Tongue (tissue), 2 donors: Measurements from ENCODE around the gene FAM89B. TPM values are rescaled to one million over a fixed set of nuclear protein-coding genes. Genes with fewer than 3 reads are reported as not detected.
"Not testable (repeated sequence)": the region's sequence is repeated elsewhere in the genome, so short reads cannot be mapped to it uniquely, and the experiment has no call there.

Experiments
- DNase-seq: peaks from one replicate; pipeline ENCODE4 v3.0.0-alpha.2; 2015
- total RNA-seq: library from RNA; depleted of rRNA; stranded (reverse); fragments of >200 nt; gene quantifications from one replicate; pipeline ENCODE4 v1.2.3, GENCODE V29; 2014

Gene FAM89B
- total RNA-seq, 1 donor from 2014 or later: 30.4 TPM

DNA sequence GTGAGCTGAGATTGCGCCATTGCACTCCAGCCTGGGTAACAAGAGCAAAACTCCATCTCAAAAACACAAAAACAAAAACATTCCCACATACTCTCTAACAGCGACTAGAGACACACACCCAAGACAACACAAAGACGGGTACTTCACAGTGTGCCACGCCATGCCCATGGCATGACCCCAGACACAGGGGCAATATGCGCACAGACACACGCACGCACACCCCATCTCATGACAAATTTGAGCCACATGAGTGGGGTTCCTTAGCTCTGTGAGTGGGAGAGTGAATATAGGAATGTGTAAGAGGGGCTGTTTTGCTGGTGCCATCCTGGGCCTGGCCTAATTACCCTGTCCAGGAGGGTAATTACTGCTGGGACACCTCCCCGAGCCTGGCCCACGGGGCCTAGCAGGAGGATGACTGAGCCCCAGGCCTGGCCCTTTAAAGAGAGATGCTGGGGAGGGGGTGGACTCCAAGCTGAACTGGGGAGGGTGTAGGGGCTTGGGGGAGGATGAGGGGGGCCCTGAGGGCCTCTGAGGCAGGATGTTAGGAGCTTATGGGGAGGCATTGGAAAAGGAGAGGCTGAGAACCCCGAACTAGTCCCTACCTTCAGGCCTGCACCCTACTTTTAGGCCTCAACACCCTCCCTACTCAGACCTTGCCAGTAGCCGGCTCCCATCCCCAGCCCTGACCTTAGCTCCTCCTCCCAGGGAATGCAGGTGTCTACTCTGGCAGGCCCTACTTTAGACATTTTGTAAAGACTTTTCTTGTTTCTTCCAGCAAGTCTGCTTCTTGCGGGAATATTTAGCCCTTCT, 15.7 kb upstream of the FAM89B start:
- DNase-seq: no peak

DNA sequence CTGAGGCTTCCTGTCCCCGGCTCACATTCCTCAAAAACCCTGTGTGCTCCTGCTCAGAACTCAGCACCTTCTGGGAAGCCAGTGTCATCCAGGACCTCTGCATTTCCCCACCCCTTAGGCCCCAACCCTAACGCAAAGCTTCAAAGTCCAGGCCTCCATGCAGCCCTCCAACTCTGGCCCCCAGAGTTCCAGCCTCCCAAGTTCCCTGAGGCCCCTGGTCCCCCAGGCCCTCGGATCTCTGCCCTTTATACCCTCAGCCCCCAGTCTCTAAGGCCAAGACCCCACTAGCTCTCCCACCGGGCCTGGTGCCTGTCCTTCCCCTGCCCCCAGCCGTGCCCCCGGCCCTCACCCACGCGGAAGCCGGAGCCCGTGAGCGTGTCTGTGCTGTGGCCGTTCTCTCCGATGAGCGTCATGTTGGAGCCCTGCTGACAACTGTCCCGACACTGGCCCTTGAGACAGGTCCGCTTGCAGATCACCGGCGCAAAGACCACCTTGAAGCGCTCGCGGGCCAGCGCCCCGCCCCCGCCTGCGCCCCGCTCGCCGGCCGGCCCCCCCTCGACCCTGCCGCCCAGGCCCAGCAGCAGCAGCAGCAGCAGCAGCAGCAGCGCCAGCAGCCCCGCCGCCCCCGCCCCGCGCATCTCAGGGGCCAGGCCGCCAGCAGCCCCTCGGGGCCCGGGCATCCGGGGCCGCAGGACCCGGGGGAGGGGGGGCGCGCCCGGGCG, 14.9 kb upstream of the FAM89B start:
- no peak for DNase-seq

DNA sequence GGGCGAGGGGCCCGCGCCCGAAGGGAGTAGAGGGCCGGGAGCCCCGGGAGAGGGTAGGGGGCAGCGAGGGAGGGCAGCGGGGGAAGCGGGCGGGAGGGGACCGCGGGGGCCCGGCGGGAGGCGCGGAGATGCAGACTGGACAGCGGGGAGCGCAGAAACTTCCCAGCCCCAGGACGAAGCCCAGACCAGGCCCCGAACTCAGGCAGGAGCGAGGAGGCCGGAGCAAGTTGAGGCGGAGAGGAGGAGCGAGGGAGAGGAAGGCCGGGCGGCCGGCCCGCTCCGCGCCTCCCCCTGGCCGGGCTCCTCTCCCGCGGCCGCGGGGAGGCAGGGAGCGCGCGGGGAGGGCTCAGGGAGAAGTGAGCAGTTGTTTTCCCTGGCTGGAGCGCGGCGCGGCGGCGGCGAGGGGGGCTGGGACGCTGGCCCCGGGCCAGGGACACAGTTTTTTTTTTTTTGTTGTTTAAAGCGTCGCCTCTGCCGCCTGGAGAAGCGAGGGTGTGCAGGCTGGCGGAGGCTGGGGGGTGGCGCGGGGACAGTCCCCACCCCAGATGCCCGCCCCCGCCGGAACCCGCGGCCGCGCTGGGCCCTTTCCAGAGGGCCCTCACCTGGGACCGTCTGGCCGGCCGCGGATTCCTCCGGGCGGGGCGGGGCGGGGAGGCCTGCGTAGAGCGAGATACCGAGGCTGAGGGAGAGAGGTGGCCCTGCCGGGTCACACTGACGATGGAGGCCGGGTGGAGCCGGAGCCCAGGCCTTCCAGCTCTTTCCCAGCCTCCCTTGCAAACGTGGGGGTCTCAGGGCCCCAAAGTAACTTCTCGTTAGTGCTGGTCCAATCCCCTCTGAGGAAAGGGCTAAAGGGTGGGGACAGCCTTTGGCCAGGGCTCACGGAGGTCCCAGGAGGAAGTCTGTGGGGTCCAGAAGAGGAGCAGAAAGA, 14.1 kb upstream of the FAM89B start, which contains the start of gene LTBP3:
Gene LTBP3 (minus strand): TSS at position 358 of the 928 bp plus-strand sequence. CDS start 400 bp downstream, outside the sequence.
- DNase-seq: peak; percentile 94

DNA sequence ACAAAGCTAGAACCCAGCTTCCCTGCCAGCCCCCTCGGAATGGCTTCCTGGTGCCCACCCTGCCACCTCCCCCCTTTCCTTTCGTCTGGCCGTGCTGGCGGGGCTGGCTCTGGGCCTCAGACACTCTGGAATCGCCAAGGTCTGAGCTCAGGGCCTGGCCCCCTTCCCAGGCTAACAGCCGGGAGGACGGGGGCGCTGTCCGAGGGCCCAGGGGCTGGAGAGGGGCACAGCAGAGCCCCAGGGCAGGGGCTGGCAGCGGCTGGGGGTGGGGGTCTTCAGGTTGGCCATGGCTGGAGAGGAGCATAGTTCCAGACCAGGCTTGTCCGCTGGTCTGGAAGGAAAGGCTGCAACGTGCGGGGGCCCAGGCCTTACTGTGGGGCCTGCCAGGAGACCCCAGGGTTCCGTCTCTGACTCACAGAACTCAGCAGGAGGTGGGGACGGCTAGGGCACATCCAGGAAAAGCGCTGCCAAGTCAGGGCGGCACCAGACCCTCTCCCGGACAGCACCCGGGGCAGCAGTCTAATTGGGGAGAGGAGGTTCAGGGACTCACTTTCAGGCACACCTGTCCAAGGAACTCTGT, 13.3 kb upstream of the FAM89B start:
- no peak for DNase-seq

DNA sequence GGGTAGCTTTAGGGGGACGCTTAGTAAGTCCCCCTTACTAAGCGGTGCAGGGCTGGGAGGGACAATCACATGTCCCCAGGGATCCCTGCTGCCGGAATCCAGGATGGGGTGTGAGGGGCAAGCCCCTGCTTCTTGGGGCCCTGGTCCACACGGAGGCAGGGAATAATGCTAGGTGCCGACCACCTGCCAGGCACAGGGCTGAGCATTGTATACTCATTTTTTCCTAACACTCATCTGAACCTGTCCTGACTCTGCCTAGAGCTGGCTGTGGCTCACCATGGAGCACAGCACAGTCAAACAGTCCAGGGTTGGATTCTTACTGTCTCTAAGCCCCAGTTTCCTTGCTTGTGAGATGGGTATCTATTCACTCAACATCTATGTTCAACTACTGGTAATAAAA, 12.8 kb upstream of the FAM89B start:
- no peak for DNase-seq

DNA sequence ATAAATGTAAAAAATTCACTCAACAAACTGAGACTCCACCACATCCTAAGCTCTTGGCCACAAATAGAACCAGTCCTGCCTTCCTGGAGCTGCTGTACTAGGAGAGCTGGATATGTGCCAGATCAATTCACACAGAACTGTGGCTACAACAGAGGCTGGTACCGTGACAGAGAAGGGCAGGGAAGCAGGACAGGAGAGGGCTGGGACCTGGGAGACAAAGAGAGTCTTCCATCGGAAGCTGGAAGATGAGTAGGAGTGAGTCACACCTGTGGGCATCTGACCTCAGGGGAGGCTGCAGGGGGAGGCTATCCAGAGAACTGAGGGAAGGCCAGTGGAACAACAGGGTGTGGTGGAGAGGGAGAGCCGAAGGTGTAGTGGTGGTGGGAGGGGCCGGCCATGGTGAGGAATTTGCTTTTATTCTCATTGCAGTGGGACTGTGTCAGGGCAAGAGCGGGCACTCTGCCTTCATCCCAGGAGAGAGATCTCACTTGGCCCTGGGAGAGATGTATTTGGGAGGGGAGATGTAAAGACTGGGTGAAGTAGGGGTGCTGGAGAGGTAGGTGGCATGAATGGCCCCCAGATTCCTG, 12.3 kb upstream of the FAM89B start:
- DNase-seq: peak; percentile 58

DNA sequence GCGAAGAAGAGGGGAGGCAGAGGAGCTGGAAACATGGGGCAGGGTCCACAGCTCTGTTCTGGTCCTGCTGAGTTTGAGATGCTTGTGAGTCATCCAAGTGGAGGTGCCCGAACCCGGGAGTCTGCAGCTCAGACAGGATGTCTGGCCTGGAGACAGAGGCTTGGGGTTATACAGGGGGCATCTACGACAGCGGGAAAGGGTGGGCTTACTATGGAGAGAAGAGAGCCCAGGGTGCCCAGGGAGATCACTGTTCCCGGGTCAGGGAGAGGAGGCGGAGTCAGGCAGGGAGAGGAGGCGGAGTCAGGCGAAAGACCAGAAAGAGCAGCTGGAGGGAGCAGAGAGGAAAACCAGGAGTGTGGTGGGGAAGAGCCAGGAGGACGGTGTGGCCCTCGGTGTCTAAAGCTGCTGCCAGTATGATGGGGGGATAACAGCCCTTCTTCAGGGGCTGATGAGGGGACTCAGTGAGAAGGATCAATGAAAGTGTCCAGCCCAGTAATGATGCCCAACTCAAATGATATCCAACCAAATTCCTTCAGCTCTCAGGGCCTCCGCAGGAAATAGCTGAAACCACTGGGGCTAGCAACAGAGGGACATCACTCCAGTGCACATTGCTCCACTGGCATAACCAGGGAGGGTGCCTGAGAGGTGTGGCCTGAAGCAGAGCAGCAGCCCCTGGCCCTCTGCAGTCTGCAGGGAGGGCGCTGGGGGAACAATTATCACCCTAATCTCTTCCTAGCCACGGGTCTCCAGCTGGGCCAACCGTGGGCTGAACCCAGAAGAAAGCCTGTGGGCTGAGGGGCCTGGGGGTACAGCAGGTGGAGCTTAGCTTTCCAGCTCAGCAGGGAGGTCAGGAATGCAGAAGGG, 11.6 kb upstream of the FAM89B start:
- DNase-seq: peak; percentile 80

DNA sequence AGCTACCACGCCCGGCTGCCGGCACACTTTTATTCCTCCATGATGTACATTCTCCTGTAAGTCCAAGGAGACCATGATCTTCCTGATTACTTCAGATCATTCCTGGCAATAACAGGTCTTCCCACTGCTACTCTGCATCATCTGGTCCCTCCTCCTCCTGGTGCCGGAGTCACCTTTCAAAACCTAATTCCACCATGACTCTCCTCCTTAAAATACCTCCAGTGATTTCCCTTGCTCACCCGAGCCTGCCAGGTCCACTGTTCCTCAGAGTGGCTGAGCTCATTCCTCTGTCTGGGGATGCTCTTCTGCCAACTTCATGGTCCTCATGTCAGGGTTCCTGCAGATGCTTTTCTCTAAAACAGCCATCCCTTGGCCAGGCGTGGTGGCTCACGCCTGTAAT, 10.3 kb upstream of the FAM89B start:
- no peak for DNase-seq

DNA sequence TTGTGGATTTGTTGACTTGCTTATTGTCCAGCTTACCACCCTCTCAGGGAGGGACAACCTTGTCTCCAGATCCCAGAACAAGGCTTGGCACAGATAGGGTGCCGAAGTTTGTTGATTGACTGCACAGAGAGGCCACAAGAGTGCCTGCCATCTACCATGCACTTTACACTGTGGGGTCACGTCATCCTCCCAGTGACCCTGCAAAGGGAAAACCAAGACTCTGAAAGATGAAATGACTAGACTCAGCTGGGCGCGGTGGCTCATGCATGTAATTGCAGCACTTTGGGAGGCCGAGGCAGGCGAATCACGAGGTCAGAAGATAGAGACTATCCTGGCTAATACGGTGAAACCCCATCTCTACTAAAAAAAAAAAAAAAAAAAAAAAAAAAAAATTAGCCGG, 9.6 kb upstream of the FAM89B start:
- DNase-seq: no peak

DNA sequence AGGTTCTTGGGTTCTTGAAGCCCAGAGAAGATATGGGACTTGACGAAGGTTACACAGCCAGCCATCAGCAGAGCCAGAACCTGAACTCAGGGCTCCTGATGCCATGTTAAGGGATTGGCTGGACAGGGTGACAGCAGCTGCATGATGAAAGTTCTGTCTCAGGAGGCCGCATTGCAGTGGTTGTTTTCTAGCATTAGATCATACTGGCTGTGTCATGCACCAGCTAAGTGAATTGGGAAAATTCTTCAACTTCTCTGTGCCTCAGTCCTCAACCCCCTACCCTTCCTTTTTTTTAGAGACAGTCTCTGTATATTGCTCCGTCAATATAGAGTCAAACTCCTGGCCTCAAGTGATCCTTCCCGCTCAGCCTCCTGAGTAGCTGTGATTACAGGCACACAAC, 8.7 kb upstream of the FAM89B start:
- no peak for DNase-seq

DNA sequence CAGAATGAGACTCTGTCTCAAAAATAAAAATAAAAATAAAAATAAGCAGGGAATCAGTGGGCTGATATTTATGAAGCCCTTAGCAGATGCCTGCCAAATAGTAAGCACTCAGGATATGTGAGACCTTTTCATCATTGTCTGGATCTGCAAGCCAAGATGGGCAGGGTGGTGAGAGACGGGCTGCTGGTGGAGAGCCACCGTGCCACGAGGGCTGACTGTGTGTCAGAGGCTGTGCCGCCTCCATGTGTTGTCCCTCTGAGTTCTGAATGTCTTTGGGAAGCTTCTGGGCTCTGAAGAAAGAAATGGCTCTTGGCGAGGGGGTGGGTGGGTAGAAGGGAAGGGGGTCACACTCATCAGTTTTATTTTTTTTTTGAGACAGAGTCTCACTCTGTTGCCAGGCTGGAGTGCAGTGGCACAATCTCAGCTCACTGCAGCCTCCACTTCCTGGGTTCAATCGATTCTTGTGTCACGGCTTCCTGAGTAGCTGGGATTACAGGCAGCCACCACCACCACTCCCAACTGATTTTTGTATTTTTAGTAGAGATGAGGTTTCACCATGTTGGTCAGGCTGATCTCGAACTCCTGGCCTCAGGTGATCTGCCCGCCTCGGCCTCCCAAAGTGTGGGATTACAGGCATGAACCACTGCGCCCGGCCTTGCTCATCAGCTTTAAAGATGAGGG, 7.3 kb upstream of the FAM89B start:
- not testable (repeated sequence) for DNase-seq

DNA sequence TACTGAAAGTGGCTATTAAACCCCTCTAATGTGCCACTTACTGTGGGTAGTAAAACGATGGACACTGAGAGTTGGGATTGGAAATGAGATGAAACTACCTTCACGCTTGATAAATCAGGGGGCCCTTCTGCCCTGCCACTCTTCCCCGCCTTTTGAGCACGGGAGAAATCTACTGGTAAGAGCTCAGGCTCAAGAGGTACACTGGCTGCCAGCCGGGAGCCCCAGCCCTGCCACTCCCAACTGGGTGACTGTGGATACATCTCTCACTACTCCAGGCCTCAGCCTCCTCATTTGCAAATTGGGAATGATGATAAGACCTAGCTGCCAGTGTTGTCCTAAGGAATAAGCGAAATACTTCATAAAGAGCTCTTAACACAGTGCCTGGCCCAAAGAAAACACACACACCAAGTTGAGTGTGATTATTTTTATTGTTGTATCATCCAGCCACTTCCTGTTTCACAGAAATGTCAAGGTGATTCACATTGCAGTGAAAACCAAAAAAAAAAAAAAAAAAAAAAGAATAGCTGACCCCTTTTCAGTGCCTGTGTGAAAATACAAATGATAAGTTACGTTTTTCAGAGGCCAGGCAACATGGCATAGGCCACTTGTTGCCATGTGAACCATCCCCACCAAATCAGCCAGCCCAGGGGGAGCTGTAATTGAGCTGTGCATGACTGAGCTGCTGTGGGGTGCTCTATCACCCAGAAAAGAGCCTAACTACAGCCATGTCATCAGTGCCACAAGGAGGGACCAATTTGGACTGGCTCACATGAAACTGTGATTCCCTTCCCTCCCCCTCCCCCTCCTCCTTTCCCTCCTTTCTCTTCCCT, 6.5 kb upstream of the FAM89B start:
- no peak for DNase-seq

DNA sequence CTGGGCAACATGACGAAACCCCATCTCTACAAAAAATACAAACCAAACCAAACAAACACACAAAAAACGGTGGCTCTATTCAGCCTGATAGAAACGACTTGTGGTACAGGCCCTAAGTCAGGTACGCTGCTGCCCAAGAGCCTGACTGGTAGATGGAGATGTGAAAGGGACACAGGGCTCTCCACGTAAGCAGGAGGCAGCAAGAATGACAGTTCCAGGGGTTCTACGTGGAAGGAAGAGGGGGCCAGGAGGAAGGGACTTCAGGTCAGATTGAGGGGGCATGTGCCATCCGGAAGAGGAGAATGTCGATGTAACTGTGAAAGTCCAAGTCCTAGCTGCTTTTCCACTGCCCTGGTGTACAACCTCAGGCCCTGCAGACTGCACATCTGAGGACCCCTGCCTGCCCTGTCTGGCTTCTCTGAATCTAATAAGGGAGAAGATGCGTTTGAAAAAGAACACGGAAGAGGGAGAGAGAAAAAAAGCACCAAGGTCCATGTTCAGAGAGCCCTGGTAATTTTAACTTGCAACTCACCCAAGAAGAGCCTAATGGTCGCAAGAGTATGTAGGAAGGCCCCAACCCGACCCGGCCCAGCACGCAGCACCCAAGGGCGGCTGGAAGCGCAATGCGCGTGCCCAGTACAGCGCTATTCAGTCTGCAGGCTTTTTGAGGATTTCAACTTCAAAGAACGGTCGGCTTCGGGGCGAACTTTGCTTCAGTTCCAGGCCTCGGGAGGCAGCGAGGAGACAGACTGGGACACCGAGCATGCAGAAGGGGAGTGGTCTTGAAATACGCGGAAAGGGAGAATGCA, 3.0 kb upstream of the FAM89B start:
- DNase-seq: no peak

DNA sequence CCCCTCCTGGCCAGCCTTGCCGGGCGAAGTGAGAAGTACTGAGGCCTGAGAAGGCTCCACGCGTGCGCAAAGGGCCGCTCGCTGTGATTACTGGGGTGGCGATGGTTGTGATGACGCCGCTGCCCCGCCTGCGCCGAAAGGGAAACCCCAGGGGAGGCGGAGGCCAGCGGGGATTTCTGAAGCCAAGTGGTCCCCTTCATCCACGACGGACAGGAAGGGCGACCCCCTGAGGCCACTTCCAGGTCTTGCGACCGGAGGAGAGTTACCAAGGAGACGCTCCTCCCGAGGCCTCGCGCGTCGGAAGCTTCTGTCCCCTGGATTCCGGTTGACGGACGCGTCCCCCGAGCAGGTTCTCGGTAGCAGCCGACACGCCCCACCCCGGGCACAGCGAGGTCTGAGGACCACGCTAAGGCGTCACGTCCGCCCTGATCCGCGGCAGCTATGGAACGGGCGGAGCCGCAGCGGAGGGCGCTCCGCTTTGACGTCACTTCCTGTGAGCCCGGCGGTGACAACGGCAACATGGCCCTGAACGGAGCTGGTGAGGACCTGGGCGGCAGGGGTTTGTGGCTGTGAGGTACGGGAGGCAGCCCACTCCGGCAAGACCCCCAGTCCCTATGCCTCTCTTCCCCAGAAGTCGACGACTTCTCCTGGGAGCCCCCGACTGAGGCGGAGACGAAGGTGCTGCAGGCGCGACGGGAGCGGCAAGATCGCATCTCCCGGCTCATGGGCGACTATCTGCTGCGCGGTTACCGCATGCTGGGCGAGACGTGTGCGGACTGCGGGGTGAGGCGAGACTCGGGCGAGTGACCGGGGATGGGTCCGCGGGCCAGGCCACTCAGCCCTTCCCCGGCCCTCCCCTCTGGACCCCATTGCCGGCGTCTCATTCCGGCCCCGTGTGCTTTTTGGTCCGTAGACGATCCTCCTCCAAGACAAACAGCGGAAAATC, 2.1 kb upstream of the FAM89B start, which contains the start of gene ZNRD2:
Gene ZNRD2 (plus strand): TSS at position 505 of the 946 bp plus-strand sequence. CDS start 15 bp downstream, at position 520.
- DNase-seq: peak; percentile 99

DNA sequence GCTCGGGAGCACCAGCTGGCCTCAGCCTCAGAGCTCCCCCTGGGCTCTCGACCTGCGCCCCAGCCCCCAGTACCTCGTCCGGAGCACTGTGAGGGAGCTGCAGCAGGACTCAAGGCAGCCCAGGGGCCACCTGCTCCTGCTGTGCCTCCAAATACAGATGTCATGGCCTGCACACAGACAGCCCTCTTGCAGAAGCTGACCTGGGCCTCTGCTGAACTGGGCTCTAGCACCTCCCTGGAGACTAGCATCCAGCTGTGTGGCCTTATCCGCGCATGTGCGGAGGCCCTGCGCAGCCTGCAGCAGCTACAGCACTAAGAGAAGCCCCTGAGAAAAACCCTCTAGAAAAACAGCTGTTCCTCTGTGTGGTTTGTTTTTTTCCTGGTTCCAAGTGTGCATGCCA, 918 bp upstream of the FAM89B start:
- DNase-seq: no peak

DNA sequence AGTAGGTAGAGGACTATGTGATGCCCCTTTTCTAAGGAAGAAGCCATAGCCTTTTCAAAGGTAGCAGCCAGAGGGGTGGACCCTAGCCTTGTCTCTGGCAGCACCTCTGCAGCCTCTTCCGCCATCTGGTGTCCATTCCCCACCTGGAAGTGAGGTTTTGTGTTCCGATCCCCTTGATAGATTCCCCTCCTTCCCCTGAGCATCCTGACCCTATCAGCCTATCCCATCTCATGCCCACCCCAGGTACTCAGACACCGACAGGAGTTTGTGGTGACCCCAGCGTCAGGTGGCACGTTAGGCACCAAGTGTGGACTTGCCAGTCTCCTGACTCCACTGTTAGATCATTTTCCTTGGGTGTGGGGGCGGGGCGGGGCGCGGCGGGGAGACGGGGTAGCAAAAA, 398 bp upstream of the FAM89B start:
- DNase-seq: peak; percentile 71
